ENCODE data around the gene GPC3. TPM values are rescaled to one million over a fixed set of nuclear protein-coding genes. Genes with fewer than 3 reads are reported as not detected.

The GPC3 gene
- total RNA-seq, 4 donors from 2014 or later: 4.9 to 10.9 (median 9.2) TPM

GRCh38 chrX:133639726-133640125 lies 345.7 kb downstream of the GPC3 start:
- TF ChIP-seq POLR2AphosphoS5 (IDR thresholded peaks at IDR 0.05) (no peak), CTCF (IDR thresholded peaks at IDR 0.05) (no peak), POLR2A (IDR thresholded peaks at IDR 0.05) (no peak), EP300 (IDR thresholded peaks at IDR 0.05) (no peak)
- Histone ChIP-seq H3K27ac (no peak overlapping the region), H3K4me3 (no peak overlapping the region), H3K27me3 (no peaks in the 10 kb centered on the region), H3K36me3 (no peaks in the 10 kb centered on the region), H3K9me3 (no peaks in the 10 kb centered on the region), H3K4me1 (no peaks in the 10 kb centered on the region)
- DNase-seq (ENCODE audit: low spot score in 2 of 2): no peak
- WGBS: 71% methylated on average over 2 of the region's 2 CpGs

- Histone ChIP-seq H3K27me3 (no peaks in the 10 kb centered on the region), H3K27ac (no peak overlapping the region), H3K4me1 (no peaks in the 10 kb centered on the region), H3K4me3 (no peak overlapping the region), H3K9me3 (no peaks in the 10 kb centered on the region), H3K36me3 (no peaks in the 10 kb centered on the region)
- no peak for TF ChIP-seq EP300 (IDR thresholded peaks at IDR 0.05)
- WGBS: 61% methylated on average over 4 of the region's 4 CpGs
- DNase-seq (ENCODE audit: low spot score in 2 of 2): no peak
These were observed 347.1 kb downstream of the GPC3 start for GRCh38 chrX:133638285-133638684.

GRCh38 chrX:133637765-133638164 lies 347.6 kb downstream of the GPC3 start:
- H3K4me1 ChIP-seq: no peaks in the 10 kb centered on the region
- H3K9me3 ChIP-seq: no peaks in the 10 kb centered on the region
- no peak overlapping the region for H3K4me3 ChIP-seq
- 81% methylated on average over 5 of the region's 5 CpGs for WGBS
- H3K27ac ChIP-seq: no peak overlapping the region
- no peaks in the 10 kb centered on the region for H3K36me3 ChIP-seq
- no peaks in the 10 kb centered on the region for H3K27me3 ChIP-seq
- TF ChIP-seq CTCF (IDR thresholded peaks at IDR 0.05) (no peak), EP300 (IDR thresholded peaks at IDR 0.05) (no peak), POLR2A (IDR thresholded peaks at IDR 0.05) (no peak), POLR2AphosphoS5 (IDR thresholded peaks at IDR 0.05) (no peak)
- no peak for DNase-seq (ENCODE audit: low spot score in 2 of 2)

GRCh38 chrX:133636009-133636408 lies 349.4 kb downstream of the GPC3 start:
- TF ChIP-seq EP300 (IDR thresholded peaks at IDR 0.05) (no peak), POLR2AphosphoS5 (IDR thresholded peaks at IDR 0.05) (no peak), POLR2A (IDR thresholded peaks at IDR 0.05) (no peak), CTCF (IDR thresholded peaks at IDR 0.05) (no peak)
- Histone ChIP-seq H3K27ac (no peak overlapping the region), H3K4me1 (no peaks in the 10 kb centered on the region), H3K4me3 (no peak overlapping the region), H3K36me3 (no peaks in the 10 kb centered on the region), H3K9me3 (no peaks in the 10 kb centered on the region), H3K27me3 (no peaks in the 10 kb centered on the region)
- no peak for DNase-seq (ENCODE audit: low spot score in 2 of 2)
- 90% methylated on average over 6 of the region's 6 CpGs for WGBS

- no peaks in the 10 kb centered on the region for H3K4me1 ChIP-seq
- H3K4me3 ChIP-seq: no peak overlapping the region
- no peak for TF ChIP-seq EP300 (IDR thresholded peaks at IDR 0.05)
- H3K27me3 ChIP-seq: no peaks in the 10 kb centered on the region
- no peak overlapping the region for H3K27ac ChIP-seq
- H3K9me3 ChIP-seq: no peaks in the 10 kb centered on the region
- WGBS: 38% methylated on average over 1 of the region's 1 CpG
- H3K36me3 ChIP-seq: no peaks in the 10 kb centered on the region
- DNase-seq (ENCODE audit: low spot score in 2 of 2): no peak
These were observed 351.0 kb downstream of the GPC3 start for GRCh38 chrX:133634416-133634815.

GRCh38 chrX:133633950-133634349 lies 351.4 kb downstream of the GPC3 start:
- Histone ChIP-seq H3K4me1 (no peaks in the 10 kb centered on the region), H3K36me3 (no peaks in the 10 kb centered on the region), H3K9me3 (no peaks in the 10 kb centered on the region), H3K27ac (no peak overlapping the region), H3K4me3 (no peak overlapping the region), H3K27me3 (no peaks in the 10 kb centered on the region)
- no peak for DNase-seq (ENCODE audit: low spot score in 2 of 2)
- WGBS: 78% methylated on average over 1 of the region's 1 CpG
- TF ChIP-seq POLR2AphosphoS5 (IDR thresholded peaks at IDR 0.05): no peak
- no peak for TF ChIP-seq EP300 (IDR thresholded peaks at IDR 0.05)
- no peak for TF ChIP-seq CTCF (IDR thresholded peaks at IDR 0.05)
- no peak for TF ChIP-seq POLR2A (IDR thresholded peaks at IDR 0.05)

Measured in suprapubic skin (tissue), 4 donors.